Mammary epithelial cell (primary cell): ENCODE measurements around the gene BBS9.

Experiments used
- EZH2 ChIP-seq: IDR thresholded peaks from 2 replicates; pipeline ENCODE4 v1.6.1; 2012; ENCODE audit warnings: low read length, inconsistent platforms, borderline replicate concordance
- TF ChIP-seq, protein P1 (sequence below), 2 donors: IDR thresholded peaks in 1 of 2; conservative IDR thresholded peaks in 1 of 2; 2 replicates each; pipeline ENCODE4 v1.5.1; 2011 to 2012; ENCODE audit warnings: inconsistent platforms in 2 of 2, low read length in 2 of 2, mild to moderate bottlenecking in 2 of 2, control low read depth in 1 of 2, low read depth in 1 of 2; ENCODE audit not compliant: insufficient read depth in 1 of 2; ENCODE audit errors: extremely low read depth in 1 of 2

- TF ChIP-seq, protein P1, sequence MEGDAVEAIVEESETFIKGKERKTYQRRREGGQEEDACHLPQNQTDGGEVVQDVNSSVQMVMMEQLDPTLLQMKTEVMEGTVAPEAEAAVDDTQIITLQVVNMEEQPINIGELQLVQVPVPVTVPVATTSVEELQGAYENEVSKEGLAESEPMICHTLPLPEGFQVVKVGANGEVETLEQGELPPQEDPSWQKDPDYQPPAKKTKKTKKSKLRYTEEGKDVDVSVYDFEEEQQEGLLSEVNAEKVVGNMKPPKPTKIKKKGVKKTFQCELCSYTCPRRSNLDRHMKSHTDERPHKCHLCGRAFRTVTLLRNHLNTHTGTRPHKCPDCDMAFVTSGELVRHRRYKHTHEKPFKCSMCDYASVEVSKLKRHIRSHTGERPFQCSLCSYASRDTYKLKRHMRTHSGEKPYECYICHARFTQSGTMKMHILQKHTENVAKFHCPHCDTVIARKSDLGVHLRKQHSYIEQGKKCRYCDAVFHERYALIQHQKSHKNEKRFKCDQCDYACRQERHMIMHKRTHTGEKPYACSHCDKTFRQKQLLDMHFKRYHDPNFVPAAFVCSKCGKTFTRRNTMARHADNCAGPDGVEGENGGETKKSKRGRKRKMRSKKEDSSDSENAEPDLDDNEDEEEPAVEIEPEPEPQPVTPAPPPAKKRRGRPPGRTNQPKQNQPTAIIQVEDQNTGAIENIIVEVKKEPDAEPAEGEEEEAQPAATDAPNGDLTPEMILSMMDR (conservative IDR thresholded peaks at IDR 0.05 in 1 of 2, IDR thresholded peaks at IDR 0.05 in 1 of 2; ENCODE audit: extremely low read depth in 1 of 2, insufficient read depth in 1 of 2, low read depth in 1 of 2, low read length in 2 of 2): no peak
- TF ChIP-seq EZH2: no peak
Measured at GRCh38 chr7:33093266-33093665, 36.1 kb upstream of the BBS9 start.
